ENCODE results near the gene RENBP.

The RENBP gene

DNA sequence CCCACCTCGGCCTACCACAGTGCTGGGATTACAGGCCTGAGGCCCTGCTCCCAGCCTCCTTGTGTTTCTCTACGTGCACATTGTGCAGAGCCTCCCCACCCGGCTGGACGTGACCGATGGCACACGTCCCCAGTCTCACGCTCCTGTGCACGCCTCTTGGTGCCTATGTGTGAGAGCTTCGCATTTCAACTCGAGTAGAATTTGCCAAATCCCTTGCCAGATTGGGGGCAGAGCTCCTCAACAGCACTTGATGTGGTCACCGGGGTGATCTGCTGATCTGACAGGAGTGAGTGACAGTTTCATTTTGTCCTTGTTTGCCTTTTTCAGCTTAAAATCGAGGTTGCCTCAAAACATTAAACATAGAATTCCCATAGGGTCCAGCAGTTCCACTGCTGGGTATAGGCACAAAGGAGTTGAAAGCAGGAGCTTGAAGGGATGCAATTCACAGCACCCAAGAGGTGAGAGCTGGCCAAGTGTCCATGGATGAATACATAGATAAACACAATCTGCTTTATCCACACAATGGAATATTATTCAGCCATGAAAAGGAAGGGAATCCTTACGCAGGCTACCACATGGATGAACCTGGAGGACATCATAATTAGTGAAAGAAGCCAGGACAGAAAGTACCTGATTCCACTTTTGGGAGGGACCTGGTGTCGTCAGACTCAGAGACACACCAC is 45.7 kb upstream of the RENBP start:
- DNase-seq: no peak
- Histone ChIP-seq H3K36me3 (no peaks in the 10 kb centered on the region), H3K9me3 (ENCODE audit: severe bottlenecking) (no peaks in the 10 kb centered on the region), H3K4me3 (ENCODE audit: low read depth, low read length) (no peak overlapping the region), H3K27me3 (ENCODE audit: insufficient read depth, low read depth, severe bottlenecking) (peaks cover 13% of the 10 kb centered on the region), H3K27ac (no peak overlapping the region)
- TF ChIP-seq, protein P1, sequence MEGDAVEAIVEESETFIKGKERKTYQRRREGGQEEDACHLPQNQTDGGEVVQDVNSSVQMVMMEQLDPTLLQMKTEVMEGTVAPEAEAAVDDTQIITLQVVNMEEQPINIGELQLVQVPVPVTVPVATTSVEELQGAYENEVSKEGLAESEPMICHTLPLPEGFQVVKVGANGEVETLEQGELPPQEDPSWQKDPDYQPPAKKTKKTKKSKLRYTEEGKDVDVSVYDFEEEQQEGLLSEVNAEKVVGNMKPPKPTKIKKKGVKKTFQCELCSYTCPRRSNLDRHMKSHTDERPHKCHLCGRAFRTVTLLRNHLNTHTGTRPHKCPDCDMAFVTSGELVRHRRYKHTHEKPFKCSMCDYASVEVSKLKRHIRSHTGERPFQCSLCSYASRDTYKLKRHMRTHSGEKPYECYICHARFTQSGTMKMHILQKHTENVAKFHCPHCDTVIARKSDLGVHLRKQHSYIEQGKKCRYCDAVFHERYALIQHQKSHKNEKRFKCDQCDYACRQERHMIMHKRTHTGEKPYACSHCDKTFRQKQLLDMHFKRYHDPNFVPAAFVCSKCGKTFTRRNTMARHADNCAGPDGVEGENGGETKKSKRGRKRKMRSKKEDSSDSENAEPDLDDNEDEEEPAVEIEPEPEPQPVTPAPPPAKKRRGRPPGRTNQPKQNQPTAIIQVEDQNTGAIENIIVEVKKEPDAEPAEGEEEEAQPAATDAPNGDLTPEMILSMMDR (IDR thresholded peaks at IDR 0.05; ENCODE audit: low read depth, low read length): no peak

DNA sequence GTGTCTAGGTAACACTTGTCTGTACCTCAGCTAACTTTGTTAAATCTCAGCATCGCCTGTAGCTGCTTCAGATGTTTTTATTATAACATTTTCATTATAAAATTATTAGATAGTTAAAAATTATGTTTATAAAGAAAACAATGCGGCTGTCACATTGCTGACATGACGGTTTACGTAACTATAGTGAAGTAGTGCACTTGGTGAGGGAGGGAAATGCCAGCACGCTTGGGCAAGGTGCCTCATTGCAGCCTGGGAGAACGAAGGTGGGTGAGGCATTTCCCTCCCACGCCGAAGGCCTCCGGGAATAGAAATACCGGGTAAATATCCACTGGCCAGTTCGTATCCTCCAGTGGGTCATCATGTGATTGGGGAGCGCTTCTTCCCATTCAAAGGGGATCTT is 44.0 kb upstream of the RENBP start:
- DNase-seq: no peak
- peaks cover 24% of the 10 kb centered on the region for H3K27me3 ChIP-seq (ENCODE audit: insufficient read depth, low read depth, severe bottlenecking)
- no peaks in the 10 kb centered on the region for H3K9me3 ChIP-seq (ENCODE audit: severe bottlenecking)
- no peak overlapping the region for H3K27ac ChIP-seq
- no peak overlapping the region for H3K4me3 ChIP-seq (ENCODE audit: low read depth, low read length)
- H3K36me3 ChIP-seq: no peaks in the 10 kb centered on the region
- TF ChIP-seq, protein P1 (IDR thresholded peaks at IDR 0.05; ENCODE audit: low read depth, low read length): no peak

DNA sequence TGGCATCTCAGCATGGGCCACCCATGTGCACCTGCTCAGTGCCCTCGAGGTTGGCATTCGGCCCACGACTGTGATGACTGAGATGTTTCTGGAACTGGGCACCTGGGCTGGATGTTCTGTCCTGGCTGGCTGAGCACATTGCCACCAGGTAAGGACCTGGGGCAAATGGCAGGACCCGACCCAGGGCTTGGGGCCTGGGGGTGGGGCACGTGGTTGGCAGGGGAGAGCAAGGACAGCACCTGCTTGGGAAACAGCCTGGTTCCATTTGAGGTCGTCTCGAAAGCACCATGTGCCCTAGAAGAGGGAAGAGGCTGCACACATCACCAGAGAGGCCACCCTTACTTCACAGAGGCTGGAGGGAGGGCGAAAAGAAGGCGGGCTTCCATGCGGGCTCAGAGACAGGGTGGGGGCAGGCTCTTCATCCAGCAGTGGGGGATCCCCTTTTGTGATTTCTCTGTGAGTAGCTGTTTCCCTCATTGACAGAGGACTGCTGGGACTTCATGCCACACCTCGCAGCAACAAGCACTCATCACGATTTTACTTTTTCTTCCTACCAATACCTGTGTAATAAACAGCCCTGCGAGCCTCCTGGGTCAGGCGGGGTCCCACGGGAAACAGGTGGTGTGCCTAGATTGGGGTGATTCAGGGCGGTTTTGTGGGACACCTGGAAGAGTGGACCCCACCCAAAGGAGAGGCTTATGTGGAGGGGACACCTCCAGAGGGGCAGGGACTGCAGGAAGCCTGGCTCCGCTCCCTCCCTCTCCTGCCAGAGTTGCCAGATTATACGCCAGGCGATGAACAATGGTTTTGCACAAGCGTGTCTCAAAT is 40.1 kb upstream of the RENBP start:
- H3K36me3 ChIP-seq: no peaks in the 10 kb centered on the region
- H3K27ac ChIP-seq: no peak overlapping the region
- TF ChIP-seq, protein P1 (IDR thresholded peaks at IDR 0.05; ENCODE audit: low read depth, low read length): no peak
- no peak overlapping the region for H3K4me3 ChIP-seq (ENCODE audit: low read depth, low read length)
- peaks cover 22% of the 10 kb centered on the region for H3K27me3 ChIP-seq (ENCODE audit: insufficient read depth, low read depth, severe bottlenecking)
- H3K9me3 ChIP-seq (ENCODE audit: severe bottlenecking): no peaks in the 10 kb centered on the region
- DNase-seq: no peak

DNA sequence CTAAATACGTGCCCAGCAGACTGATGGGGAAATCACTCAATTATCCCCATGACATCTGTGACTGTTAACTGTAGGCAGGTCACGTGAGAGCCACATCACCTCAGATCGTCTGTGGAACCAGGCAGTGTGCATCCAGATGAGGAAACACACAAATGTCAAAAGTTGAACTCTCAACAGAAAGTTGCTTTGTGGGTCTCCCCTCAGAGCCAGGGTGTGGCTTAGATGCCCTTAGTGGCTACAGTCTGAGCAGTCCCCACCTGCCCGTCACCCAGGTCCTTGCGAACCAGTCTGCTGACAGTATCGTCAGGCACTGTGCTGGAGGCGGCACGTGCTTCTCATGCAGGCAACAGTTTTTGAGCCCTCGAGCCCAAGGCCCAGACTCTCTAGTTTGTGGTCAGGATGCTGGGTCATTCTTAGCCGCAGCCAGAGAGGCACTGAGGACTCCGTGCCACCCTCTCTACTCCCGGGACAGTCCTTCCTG is 38.9 kb upstream of the RENBP start:
- TF ChIP-seq, protein P1 (IDR thresholded peaks at IDR 0.05; ENCODE audit: low read depth, low read length): no peak
- no peak overlapping the region for H3K27ac ChIP-seq
- H3K36me3 ChIP-seq: no peaks in the 10 kb centered on the region
- peaks cover 3% of the 10 kb centered on the region for H3K9me3 ChIP-seq (ENCODE audit: severe bottlenecking)
- DNase-seq: no peak
- no peak overlapping the region for H3K4me3 ChIP-seq (ENCODE audit: low read depth, low read length)
- peaks cover 22% of the 10 kb centered on the region for H3K27me3 ChIP-seq (ENCODE audit: insufficient read depth, low read depth, severe bottlenecking)

DNA sequence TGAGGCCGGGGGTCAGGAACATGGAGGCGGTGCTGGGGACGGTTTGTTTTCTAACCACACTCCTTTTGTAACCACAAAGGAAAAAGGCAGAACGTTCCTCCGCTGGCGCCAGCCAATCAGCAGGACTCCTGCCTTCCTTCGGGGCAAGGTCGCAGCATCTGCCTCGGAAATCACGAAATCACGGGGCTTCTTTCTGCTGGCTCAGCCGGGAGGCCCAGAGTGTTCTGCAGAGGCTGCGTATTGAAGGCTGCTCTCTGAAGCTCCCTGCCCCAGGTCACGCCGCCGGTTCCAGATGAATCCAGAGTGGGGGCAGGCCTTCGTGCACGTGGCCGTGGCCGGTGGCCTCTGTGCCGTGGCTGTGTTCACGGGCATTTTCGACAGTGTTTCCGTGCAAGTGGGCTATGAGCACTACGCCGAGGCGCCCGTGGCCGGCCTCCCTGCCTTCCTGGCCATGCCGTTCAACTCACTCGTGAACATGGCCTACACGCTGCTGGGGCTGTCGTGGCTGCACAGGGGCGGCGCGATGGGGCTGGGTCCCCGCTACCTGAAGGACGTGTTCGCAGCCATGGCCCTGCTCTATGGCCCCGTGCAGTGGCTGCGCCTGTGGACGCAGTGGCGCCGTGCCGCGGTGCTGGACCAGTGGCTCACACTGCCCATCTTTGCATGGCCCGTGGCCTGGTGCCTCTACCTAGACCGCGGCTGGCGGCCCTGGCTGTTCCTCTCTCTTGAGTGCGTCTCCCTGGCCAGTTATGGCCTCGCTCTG is 37.5 kb upstream of the RENBP start:
- Histone ChIP-seq H3K9me3 (ENCODE audit: severe bottlenecking) (peaks cover 3% of the 10 kb centered on the region), H3K27me3 (ENCODE audit: insufficient read depth, low read depth, severe bottlenecking) (peaks cover 22% of the 10 kb centered on the region), H3K27ac (peak overlapping the region; percentile 22; the same call in 1 of the 2 replicates), H3K36me3 (no peaks in the 10 kb centered on the region), H3K4me3 (ENCODE audit: low read depth, low read length) (no peak overlapping the region)
- no peak for DNase-seq
- TF ChIP-seq, protein P1 (IDR thresholded peaks at IDR 0.05; ENCODE audit: low read depth, low read length): no peak
